Measurements from ENCODE around the gene NT5C1B.

- TF ChIP-seq CTCF (IDR thresholded peaks at IDR 0.05) = no peak
- TF ChIP-seq POLR2A (IDR thresholded peaks at IDR 0.05) = no peak
These were observed 63.5 kb downstream of the NT5C1B start for GRCh38 chr2:18525852-18526251.
